Kidney (tissue), 14 donors: Measurements from ENCODE around the gene CLHC1. TPM values are rescaled to one million over a fixed set of nuclear protein-coding genes. Genes with fewer than 3 reads are reported as not detected.
"Not testable (repeated sequence)": the region's sequence is repeated elsewhere in the genome, so short reads cannot be mapped to it uniquely, and the experiment has no call there.

Experiments used
- DNase-seq, 5 donors: peaks; one replicate each; pipeline ENCODE4 v3.0.0-alpha.2; 2013 to 2020
- FAIRE-seq: peaks from 2 replicates; lab custom pipeline; 2012; peaks lifted over from hg19 to GRCh38; lab: Jason Lieb, UNC
- H3K27ac ChIP-seq, 2 donors: one replicate each; pipeline ENCODE4 v1.7.0; 2013; ENCODE audit warnings: low read depth in 2 of 2, low read length in 2 of 2, inconsistent platforms in 1 of 2
- H3K27me3 ChIP-seq: one replicate; pipeline ENCODE4 v1.7.1; 2013; ENCODE audit warnings: low read length, inconsistent platforms; ENCODE audit not compliant: control insufficient read depth, insufficient read depth
- H3K36me3 ChIP-seq, 3 donors: one replicate each; pipeline versions ENCODE4 v1.7.0 to v1.7.1; 2013; ENCODE audit warnings: low read length in 3 of 3, control low read depth in 1 of 3, inconsistent platforms in 1 of 3; ENCODE audit not compliant: insufficient read depth in 3 of 3, control insufficient read depth in 2 of 3
- H3K4me1 ChIP-seq, 3 donors: one replicate each; pipeline versions ENCODE4 v1.7.0 to v1.7.1; 2013; ENCODE audit warnings: low read length in 3 of 3, inconsistent platforms in 1 of 3, low read depth in 1 of 3; ENCODE audit not compliant: control insufficient read depth in 2 of 3, insufficient read depth in 2 of 3
- H3K4me3 ChIP-seq, 3 donors: one replicate each; pipeline versions ENCODE4 v1.7.0 to v1.8.1; 2013; ENCODE audit warnings: low read length in 3 of 3, control low read depth in 1 of 3, inconsistent platforms in 1 of 3
- H3K9ac ChIP-seq, 3 donors: one replicate each; pipeline versions ENCODE4 v1.7.0 to v1.7.1; 2013; ENCODE audit warnings: low read length in 3 of 3, control low read depth in 1 of 3, inconsistent platforms in 1 of 3
- H3K9me3 ChIP-seq, 3 donors: one replicate each; pipeline versions ENCODE4 v1.7.0 to v1.7.1; 2013; ENCODE audit warnings: low read length in 3 of 3, control low read depth in 1 of 3, inconsistent platforms in 1 of 3; ENCODE audit not compliant: control insufficient read depth in 2 of 3, insufficient read depth in 1 of 3
- intact Hi-C: fragments of 100-400 bp; cut with DNase I; formaldehyde crosslinking; loops from one replicate; pipeline ENCODE4 v1.11.1; 2022
- polyA plus RNA-seq: library from polyadenylated mRNA; stranded (reverse); fragments of 350-450 nt; fragmentation: Illumina TruSeq; extraction: RNeasy Lipid Tissue Mini Kit (QIAGEN cat#74804); gene quantifications from one replicate; pipeline ENCODE4 v1.2.3, GENCODE V29; 2014; ENCODE audit warnings: low read depth, low replicate concordance; ENCODE audit not compliant: insufficient read depth
- total RNA-seq: library from RNA; stranded (reverse); fragmentation: NEBNext Ultra II Directional; extraction: Animal tissue kit (Norgen Biotek cat#: 25700); gene quantifications from one replicate; pipeline ENCODE4 v1.2.1, GENCODE V29; 2021
- TF ChIP-seq, protein P1 (sequence below): IDR thresholded peaks from 3 replicates; pipeline ENCODE4 v1.5.1; 2012; ENCODE audit warnings: mild to moderate bottlenecking, moderate library complexity, borderline replicate concordance; ENCODE audit not compliant: insufficient read depth; ENCODE audit errors: extremely low read depth
- donor health status: control.
- donor health status: control.
- donor health status: control.
- donor health status: control.
- donor health status: control.
- donor health status: DM: yes; HTN: yes; CAD: no.
- donor health status: Normal renal cell carcinoma (clear cell type).

The CLHC1 gene
- total and polyA plus RNA-seq, 2 donors from 2014 or later = 8.3 to 14.0 TPM

DNA sequence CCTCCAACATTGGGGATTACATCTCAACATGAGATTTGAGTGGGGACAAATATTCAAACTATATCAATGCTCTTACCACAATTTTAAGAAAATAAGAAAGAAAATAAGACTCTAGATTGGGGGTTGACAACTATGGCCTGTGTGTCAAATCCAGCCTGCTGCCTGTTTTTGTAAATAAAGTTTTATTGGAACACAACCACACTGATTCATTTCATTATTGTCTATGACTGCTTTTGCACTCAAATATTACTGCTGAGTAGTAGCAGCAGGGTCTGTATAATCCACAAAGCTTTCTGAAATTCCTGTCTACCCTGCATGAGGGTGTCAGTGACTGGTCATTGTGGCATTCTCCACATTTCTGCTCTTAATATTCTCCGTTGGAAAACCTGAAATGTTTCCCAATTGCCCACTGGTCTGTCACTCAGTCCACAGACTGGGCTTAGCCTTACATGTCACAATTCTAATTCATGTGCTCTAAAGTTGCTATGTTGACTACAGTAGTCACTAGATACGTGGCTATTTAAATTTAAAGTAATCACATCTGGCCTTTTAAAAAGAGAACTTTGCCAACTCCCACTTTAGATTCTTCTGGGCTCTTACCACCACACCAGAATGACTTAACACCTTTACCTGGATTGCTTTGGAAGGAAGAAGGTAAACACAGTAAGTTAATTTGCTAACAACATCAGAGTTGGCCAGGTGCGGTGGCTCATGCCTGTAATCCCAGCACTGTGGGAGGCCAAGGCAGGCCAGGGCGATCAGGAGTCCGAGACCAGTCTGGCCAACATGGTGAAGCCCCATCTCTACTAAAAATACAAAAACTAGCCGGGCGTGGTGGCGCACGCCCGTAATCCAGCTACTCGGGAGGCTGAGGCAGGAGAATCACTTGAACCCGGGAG, 86.9 kb downstream of the CLHC1 start:
- DNase-seq = no peak
- peaks cover 0 to 7% (median 0%) of the 10 kb centered on the region in 3 donors for H3K4me1 ChIP-seq
- no peaks in the 10 kb centered on the region for H3K36me3 ChIP-seq
- intact Hi-C loops = no loop called here
- no peaks in the 10 kb centered on the region for H3K9me3 ChIP-seq
- H3K9ac ChIP-seq = no peak overlapping the region
- H3K4me3 ChIP-seq = no peak overlapping the region
- TF ChIP-seq, protein P1, sequence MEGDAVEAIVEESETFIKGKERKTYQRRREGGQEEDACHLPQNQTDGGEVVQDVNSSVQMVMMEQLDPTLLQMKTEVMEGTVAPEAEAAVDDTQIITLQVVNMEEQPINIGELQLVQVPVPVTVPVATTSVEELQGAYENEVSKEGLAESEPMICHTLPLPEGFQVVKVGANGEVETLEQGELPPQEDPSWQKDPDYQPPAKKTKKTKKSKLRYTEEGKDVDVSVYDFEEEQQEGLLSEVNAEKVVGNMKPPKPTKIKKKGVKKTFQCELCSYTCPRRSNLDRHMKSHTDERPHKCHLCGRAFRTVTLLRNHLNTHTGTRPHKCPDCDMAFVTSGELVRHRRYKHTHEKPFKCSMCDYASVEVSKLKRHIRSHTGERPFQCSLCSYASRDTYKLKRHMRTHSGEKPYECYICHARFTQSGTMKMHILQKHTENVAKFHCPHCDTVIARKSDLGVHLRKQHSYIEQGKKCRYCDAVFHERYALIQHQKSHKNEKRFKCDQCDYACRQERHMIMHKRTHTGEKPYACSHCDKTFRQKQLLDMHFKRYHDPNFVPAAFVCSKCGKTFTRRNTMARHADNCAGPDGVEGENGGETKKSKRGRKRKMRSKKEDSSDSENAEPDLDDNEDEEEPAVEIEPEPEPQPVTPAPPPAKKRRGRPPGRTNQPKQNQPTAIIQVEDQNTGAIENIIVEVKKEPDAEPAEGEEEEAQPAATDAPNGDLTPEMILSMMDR = no peak
- FAIRE-seq = no peak
- no peaks in the 10 kb centered on the region for H3K27me3 ChIP-seq
- no peak overlapping the region for H3K27ac ChIP-seq

DNA sequence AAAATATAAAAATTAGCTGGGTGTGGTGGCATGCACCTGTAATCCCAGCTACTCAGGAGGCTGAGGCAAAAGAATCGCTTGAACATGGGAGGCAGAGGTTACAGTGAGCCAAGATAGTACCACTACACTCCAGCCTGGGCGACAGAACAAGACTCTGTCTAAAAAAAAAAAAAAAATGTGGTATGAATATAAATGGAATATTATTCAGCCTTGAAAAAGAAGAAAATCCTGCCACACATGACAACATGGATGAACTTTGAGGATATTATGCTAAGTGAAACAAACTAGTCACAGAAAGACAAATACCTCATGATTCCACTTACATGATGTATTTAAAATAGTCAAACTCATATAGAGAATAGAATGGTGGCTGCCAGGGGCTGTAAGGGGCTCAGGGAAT, 88.4 kb downstream of the CLHC1 start:
- DNase-seq, H3K27me3 ChIP-seq, H3K9me3 ChIP-seq, FAIRE-seq, H3K9ac ChIP-seq, H3K27ac ChIP-seq, intact Hi-C loops, H3K4me1 ChIP-seq, H3K36me3 ChIP-seq, H3K4me3 ChIP-seq: not testable (repeated sequence)

DNA sequence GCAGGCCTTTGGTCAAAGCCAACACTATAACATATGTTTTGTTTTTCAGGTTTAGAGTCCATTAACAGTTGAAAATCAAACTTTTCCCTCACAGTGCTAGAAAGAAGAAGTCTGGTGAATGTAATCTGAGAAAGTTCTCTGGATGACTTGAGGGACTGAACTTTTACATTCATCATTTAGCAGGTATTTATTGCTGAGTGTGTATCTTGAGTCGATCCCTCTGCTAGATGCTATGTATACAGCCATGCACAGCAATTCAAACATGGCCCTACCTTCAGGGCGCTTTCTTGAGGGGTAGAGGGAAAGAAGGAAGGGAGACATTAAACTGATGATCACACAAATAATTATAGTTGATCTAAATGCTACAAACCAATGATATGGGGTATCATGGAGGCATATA, 89.6 kb downstream of the CLHC1 start:
- Histone ChIP-seq H3K27ac (no peak overlapping the region), H3K4me3 (no peak overlapping the region), H3K36me3 (no peaks in the 10 kb centered on the region), H3K9me3 (no peaks in the 10 kb centered on the region), H3K9ac (no peak overlapping the region), H3K27me3 (no peaks in the 10 kb centered on the region), H3K4me1 (peaks cover 0 to 7% (median under 1%) of the 10 kb centered on the region in 3 donors)
- intact Hi-C loops = no loop called here
- no peak for DNase-seq
- TF ChIP-seq, protein P1 = no peak
- FAIRE-seq = no peak

DNA sequence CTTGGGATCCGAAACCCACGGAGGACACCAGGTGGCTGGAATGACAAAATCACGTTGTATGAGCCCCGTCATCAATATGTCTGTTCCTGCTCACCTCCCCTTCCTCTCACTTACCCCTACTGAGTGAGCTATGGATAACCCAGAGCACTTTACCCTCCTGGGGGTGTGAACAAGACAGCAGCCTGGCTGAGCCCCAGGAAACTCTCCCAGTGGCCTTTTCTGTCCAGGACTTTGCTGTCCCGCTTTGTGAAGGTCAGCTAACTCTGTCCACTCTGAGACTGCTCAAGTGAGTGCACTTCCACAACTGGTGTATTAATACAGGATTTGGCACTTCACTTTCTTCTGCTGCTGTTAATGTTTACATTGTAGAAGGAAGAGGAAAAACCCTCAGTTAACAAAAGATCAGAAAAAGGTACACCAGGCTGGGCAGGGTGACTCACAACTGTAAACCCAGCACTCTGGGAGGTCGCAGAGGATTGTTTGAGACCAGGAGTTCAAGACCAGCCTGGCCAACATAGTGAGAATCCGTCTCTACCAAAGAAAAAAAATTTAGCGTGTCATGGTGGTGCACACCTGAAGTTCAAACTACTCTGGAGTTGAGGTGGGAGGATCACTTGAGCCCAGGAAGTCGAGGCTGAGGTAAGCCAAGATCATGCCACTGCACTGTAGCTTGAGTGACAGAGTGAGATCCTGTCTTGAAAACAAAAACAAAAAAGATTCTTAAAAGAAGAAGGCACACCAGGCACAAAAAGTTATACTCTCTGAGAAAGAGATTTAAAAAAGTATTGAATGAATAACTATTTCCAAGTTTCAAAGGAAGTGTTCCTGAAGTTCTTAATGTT, 90.3 kb downstream of the CLHC1 start:
- no peak for FAIRE-seq
- no peak overlapping the region for H3K27ac ChIP-seq

More for the DNA sequence above, 90.3 kb downstream of the CLHC1 start:
- Histone ChIP-seq H3K9me3 (no peaks in the 10 kb centered on the region), H3K4me1 (peaks cover 0 to 12% (median 6%) of the 10 kb centered on the region in 3 donors), H3K36me3 (no peaks in the 10 kb centered on the region), H3K4me3 (no peak overlapping the region), H3K27me3 (no peaks in the 10 kb centered on the region), H3K9ac (no peak overlapping the region)
- TF ChIP-seq, protein P1 = no peak
- no peak for DNase-seq
- intact Hi-C loops = no loop called here
